HG02623 (cell line): Measurements from ENCODE around the gene EPN1.
A peak's percentile ranks its signal among the peaks of the same experiment; 100 is the strongest.

Source experiments
- ATAC-seq: cut with Tn5 transposase; IDR thresholded peaks from one replicate; pipeline ENCODE4 v1.9.1; 2021; ENCODE audit warnings: moderate library complexity; ENCODE audit not compliant: unreplicated experiment

The EPN1 gene

DNA sequence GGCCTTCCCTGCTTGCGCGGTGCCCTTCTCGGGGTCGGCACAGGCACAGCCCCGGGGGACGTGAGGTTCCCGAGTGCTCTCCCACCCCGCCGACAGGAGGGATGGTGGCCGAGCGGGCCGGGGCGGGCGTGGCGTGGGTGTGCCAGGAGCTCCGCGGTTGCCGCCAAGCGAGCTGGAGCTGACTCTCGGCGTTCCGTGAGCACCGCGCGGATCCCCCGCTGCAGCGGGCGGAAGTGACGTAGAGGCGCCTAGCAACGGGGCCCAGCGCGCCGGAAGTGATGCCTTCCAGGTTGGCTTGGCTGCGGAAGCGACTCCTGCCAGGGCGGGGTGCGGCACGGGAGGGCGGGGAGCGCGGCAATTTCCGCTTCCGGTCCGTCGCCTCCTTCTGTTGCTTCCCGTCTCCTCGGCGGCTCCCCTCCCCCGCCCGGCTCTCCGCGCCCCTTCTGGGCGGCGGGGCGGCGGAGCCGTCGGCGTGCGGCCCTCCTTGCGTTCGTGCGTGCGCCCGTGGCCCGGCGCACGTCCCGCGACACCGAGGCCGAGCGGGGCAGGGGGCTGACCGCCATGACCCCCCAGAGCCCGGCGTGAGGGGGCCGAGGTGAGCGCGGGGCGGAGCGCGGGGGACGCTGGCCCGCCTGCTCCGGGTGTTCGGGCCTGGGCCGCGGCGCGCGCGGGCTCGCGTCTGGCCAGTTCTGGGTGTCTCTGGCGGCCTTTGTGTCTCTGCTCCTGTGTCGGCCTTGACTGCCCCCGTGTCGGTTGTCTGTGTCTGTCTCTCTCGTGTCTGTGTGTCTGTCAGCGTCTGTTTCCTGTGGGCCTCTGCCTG lies at the start of gene EPN1:
Gene EPN1, plus strand, starts transcription at position 386 of the 820 bp plus-strand sequence. CDS start 3,402 bp downstream, outside the sequence.
- peak; percentile 66 for ATAC-seq

DNA sequence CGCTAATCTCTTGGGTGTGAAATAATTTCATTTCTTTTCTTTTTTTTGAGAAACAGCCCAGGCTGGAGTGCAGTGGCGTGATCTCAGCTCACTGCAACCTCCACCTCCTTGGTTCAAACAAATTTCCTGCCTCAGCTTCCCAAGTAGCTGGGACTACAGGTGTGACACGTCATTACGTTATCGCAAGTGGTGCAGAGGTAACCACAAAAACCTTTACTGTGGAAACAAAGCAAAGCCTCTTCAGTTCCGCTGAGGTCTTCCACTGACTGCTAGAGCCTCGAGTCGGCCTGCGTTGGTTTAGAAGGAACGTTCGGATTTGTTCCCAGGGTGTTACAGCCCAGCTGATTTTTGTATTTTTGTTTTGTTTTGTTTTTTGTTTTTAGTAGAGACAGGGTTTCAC lies 48.7 kb upstream of the EPN1 start:
- ATAC-seq: no peak

DNA sequence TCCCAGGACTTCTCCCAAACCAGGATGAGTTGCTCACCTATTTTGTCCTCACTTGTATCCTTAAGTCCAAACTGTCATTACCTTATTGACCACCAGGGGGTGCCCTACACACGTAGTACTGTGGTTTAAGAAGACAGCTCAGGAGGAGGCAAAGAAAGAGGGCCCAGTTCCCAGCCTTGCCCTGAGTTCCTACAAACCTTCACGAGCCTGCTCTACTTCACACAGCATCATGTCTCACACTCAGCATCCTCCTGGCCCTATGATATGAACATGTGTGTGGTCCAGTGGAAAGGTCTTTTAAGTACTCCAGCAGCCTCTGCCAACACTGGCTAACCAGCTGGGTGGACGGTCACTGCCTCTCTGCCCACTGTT lies 42.6 kb upstream of the EPN1 start:
- no peak for ATAC-seq

DNA sequence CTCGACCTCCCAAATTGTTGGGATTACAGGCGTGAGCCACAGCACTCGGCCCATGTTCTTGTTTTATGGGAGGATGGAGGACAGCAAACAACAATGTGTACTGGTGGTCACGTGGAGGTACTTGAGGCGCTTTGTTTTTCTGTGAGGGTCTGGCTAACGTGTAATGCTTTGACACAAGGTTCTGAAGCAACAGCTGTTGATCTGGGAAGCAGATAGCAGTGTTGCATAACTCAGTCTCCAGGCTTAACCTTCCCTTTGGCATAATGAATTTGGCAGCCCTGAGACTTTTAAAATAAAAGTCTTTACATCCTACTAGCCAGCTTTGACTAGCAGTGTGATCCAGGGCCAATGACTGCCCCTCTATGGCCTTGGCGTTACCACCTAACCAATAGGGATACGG lies 41.2 kb upstream of the EPN1 start:
- no peak for ATAC-seq

DNA sequence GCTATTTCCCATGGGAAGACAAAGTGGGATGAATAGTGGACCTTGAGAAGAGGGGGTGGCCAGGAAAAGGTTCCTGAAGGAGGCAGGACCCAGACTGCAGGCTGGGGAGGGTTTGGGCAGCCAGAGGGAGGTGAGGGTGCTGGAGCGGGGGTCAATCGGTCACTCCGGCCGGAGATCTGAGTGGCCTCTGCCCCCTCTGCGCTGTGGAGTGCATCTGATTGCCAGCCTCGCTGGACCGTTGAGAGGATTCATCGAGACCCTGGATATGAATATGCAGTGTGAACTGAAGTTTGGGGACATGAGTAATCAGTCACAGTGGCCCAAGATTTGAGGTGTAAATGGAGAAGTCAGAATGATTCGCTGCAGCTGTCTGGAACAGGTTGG lies 39.7 kb upstream of the EPN1 start:
- no peak for ATAC-seq

DNA sequence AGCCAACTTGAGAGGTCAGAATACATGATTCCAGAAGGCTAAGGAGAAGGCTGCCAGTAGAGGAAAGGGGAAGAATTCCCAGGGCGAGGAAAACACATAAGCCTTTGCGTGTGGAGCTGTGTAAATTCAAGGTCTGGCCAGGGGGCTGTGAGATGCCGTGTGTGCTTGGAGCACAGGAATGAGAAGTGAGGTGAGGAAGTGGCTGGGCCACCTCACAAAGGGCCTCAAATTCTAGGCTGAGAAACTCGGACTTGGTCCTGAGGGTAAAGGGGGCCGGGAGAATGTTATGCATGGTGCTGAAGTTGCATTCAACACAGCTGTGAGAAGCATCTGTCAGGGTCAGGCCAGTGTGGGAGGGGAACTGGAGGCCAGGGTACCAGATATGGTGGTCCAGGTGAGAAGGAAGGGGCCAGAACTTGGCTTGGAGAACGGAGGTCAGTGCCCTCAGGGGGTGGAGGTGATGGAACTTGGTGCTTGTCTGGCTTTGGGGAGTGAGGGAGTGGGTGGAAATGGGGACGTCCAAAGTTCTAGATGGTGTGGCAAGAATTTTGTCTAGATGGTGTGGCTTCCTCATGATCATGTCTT lies 39.1 kb upstream of the EPN1 start:
- ATAC-seq: no peak

DNA sequence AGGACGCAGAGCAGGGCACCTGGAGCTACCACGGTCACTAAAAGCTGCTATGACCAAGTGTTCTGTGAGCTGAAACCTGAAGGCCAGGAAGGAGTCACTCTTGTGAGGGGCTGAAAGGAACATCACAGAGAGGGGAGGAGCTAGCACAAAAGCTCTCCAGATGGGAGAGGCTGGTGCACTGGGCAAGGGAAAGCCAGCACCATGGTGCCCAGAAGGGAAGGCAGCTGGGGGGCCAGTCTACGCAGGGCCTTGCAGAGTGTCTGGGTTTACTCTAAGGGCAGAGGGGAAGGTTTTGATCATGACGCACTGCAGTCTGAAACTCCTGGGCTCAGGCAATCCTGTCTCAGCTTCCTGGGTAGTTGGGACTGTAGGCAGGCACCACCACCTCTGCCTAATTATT lies 38.3 kb upstream of the EPN1 start:
- ATAC-seq: no peak

DNA sequence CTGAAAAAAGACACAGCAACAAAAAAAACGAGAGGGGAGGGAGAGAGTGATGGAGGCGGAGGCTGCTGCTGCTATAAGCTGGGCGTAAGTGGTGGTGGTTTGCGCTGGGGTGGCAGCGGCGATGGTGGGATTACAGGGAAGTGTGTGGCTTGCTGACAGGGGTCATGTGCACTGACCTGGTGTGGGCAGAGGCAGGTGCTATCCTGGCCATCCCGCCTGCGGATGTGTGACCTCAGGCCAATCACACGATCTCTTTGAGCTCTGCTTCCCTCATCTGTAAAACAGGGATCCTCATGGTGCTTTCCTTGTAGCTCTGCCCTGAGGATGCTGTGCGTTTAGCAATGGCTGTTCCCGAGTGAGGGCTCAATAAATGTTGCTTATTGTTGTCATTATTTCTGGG lies 37.5 kb upstream of the EPN1 start:
- ATAC-seq: no peak

DNA sequence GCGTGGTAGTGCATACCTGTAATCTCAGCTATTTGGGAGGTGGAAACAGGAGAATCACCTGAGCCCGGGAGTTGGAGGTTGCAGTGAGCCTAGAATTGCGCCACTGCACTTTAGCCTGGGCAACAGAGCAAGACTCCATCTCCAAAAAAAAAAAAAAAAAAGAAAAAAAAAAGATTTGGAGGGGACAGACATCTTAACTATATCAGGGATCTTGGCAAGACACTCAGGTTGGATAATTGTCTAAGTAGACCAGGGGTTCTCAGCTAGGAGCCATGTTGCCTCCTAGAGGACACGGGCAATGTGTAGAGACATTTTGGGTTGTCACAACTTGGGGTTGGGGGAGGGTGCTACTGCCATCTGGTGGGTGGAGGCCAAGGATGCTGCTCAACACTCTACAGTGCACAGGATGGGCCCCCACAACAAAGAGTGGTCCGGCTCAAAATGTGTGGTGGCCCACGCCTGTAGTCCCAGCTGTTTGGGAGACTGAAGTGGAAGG lies 36.1 kb upstream of the EPN1 start:
- no peak for ATAC-seq

DNA sequence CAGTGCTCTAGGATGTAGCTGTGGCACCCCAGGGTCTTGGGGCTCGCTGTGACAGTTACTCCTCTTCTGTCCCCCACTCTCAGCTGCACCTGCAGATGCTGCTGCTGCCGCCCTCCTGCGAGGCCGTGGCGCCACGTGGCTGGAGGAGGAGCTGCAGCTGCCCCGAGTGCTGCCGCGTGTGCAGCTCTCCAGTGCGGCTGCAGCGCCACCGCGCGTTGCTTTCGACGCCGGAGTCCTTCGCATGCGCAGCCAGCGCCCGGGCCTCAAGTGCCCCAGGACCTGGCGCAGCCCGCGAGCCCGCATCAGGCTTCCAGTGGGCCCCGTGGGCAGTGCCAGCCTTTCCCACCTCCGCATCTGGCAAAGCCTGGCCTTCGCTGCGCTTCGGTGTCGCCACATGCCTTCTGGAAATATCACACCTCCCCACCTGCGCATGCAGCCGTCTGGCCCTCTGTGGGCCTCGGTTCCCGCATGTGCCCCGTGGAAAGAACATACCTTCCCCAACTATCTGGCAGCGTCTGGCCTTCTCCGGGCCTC lies 34.9 kb upstream of the EPN1 start:
- no peak for ATAC-seq

DNA sequence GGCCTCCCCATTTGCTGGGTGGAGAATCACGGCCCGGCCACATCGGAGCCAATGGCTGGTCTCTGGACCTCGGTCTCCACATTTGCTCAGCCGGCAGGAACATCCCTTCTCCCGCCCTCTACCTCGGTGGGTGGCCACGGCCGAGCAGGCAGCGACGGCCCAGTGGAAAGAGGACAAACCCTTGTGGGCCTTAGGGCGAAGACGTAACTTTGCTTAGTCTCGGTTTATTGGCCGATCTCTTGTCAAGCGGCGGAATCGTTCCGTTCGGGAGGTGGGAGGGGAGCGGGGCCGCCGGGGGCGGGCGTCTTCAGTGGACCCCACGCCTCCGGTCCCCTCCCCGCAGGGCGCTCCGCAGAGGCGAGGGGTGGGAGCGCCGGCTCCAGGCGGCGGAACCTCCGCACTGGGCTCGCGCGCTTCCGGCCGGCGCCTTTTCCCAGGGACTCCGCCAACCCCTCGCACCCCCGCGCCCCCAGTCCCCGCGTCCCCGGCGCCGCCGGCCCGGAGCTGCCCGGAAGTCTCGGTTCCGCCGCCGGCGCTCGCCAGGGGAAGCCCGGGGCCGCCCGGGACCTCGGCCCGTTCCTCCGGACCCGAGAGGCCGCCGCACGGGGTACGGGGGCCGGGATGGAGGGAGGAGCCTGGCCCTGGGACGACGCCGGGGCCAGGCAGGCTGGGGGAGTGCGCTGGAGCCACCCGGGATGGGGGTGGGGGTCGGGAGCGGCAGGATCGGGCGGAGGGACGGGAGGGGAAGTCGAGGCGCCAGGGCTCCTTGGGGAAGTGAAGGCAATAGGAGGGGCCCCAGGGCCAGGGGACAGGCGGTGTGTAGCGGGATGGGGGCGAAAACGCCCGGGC lies 34.2 kb upstream of the EPN1 start, which contains the start of gene ZNF580:
Gene ZNF580, plus strand, starts transcription at position 426 of the 849 bp plus-strand sequence. CDS start 1,507 bp downstream, outside the sequence.
- ATAC-seq: no peak

DNA sequence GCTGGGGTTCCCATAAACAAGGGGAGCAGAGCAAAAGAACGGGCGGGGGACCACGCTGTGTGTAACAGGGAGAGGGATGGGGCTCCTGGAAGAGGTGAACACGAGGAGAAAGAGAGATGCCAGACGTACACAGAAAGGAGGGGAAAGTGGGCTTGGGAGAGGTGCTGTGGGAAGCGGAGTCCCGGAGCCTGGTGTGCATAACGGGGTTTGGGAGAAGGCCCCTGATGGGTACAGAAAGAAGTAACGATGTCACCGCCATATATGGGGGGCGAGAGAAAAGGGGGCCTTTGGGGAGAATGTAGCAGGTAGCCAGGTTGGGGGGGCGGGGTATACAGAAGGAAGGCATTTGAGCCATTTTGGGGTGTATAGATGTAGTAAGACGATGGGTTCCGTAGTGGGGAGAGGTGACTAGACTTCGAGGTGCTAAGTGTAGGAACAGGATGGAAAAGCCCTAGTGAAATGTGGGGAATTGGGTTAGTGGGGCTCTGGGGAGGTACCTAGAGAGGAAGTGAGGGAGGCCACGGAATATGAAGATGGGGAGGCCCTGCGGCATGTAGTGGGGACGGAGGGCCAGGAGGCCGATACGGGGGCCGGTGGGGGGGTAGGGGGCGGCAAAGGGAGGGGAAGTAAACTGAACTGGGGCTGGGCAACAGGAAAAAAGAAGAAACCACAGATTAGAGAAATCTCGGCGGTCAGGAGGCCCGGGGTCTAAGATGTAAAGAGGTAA lies 33.4 kb upstream of the EPN1 start:
- ATAC-seq: no peak

DNA sequence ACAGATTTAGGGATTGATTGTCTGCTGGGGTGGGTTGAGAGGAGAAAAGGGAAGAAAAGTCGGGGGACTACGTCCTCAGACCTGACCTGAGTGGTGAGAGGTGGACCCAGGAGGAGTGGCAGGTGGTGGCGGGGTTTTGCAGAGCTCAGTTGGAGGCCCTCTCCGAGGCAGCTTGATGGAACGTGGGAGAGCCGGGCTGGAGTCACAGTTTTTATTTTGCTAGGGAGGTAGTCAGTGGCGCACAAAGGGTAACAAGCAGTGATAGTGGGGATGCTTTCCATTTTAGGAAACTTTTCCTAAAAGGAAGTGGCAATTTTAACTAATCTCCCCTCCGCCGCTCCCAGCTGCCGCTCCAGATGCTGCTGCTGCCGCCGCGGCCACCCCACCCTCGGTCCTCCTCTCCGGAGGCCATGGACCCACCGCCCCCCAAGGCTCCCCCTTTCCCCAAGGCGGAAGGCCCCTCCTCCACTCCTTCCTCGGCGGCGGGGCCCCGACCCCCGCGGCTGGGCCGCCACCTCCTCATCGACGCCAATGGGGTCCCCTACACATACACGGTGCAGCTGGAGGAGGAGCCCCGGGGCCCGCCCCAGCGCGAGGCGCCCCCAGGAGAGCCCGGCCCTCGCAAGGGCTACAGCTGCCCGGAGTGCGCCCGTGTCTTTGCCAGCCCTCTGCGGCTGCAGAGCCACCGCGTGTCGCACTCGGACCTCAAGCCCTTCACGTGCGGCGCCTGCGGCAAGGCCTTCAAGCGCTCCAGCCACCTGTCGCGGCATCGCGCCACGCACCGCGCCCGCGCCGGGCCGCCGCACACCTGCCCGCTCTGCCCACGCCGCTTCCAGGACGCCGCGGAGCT lies 32.6 kb upstream of the EPN1 start:
- ATAC-seq: no peak

DNA sequence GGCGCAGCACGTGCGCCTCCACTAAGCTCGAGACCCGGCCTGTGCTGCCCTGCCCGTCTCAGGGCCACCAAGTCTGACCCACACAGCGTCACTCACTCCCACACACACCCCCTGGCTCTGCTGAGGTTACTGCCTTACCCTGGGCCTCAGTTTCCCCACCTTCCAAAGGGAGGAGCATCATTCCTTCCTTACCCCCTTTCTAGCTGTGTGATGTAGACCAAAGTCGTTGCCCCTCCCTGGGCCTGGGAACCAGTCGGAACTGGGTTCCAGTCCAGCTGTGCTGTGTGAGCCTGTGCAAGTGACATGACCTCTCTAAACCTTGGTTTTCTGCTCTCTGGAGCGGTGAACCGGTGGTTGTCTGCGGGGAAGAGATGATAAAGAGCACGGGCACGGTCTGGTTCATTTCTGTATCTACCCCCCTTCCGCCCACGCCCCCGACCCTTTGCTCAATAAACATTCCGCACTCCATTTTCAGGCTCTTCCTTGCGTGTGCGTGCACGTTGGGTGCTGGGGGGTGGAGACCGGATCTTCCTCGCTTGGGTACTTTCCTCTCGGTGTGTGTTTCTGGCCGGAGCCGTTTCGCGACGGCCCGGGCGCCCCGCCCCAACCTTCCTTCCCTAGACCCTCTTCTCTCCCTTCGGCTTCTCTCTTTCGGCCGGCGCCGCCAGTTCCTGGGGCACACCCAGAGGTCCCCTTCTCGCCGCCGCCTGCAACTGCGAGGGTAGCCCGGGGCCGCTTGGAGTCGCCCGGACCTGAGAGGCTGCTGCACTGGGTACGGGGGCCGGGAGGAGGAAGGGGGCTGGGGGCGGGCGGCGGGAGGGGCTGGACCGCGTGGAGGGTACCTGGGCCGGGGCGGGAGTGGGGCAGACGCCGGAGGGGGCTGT lies 31.8 kb upstream of the EPN1 start, which contains the start of gene ZNF581:
Gene ZNF581, plus strand, starts transcription at position 647 of the 884 bp plus-strand sequence. CDS start 923 bp downstream, outside the sequence.
- ATAC-seq: peak; percentile 31

DNA sequence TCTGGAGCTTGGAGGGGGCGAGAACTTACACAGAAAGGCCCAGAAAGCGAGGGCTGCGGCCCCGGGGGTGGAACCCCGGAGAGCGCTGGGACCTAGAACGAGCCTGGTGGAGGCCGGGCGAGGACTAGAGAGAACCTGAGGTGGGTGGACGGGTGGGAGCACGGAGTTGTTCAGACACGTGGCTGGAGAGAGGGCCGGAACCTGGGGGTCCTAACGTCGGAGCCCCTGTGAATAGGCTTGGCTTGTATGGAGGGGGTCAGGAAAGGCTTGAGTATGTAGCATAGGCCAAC lies 31.2 kb upstream of the EPN1 start:
- ATAC-seq: no peak

DNA sequence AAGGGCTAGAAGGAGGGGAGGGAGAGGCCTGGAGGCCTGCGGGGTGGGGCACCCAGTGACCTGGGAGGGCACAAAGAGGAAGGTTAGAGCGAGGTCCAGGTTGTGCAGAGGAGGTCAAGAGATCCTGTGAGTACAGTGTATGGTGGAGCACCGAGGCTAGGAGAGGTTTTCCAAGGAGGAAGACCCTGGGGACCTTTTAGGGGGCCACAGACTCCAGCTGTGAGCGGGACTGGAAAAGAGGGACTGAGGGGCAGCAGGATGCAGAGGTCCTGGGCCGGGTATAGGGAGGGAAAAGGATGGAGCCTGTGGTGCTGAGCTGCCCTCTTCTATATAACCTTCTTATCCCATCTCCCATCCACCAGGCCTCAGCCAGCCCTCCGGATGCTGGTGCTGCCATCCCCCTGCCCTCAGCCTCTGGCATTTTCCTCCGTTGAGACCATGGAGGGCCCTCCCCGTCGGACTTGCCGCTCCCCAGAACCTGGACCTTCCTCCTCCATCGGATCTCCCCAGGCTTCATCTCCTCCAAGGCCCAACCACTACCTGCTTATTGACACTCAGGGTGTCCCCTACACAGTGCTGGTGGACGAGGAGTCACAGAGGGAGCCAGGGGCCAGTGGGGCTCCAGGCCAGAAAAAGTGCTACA lies 30.7 kb upstream of the EPN1 start:
- ATAC-seq: no peak

DNA sequence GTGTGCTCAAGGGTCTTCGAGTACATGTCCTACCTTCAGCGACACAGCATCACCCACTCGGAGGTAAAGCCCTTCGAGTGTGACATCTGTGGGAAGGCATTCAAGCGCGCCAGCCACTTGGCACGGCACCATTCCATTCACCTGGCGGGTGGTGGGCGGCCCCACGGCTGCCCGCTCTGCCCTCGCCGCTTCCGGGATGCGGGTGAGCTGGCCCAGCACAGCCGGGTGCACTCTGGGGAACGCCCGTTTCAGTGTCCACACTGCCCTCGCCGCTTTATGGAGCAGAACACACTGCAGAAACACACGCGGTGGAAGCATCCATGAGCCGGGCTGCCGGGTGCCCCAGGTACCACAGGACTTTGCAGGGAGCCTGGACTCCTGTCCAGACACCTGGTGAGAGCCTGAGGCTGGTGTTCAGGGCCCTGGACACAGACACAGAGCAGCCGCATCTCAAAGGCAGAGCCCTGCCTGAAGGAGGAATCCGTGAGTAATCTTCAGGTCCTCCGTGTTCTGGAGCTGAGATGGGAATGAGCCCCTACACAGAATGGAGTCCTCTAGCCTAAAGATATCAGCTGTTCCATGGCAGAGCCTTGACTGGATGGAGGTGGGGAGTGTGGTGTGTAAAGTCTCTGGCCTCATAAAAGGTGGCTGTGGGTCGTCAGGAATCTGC lies 30.0 kb upstream of the EPN1 start:
- no peak for ATAC-seq

DNA sequence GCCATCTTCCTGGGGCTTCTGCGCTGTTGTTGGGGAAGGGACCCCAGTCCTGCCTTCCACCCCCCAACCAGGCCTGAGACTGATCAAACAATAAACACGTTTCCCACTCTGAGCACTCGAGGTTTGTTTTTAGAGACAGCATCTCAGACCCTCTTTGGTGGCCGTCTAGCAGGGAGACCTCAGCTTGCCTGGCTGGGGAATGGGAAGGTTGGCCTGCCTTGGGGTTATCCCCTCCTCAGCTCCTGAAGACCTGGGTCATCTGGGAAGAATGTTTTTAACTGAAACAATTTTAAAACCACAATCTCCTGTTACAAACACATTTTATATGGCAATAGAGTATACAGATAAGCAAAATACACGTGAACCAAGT lies 29.5 kb upstream of the EPN1 start:
- ATAC-seq: no peak
